HG03442 (cell line): ENCODE data around the gene RFX2.

Experiments used
- ATAC-seq: cut with Tn5 transposase; IDR thresholded peaks from one replicate; pipeline ENCODE4 v1.9.1; 2021; ENCODE audit warnings: mild to moderate bottlenecking, moderate library complexity; ENCODE audit not compliant: unreplicated experiment

RFX2 gene

DNA sequence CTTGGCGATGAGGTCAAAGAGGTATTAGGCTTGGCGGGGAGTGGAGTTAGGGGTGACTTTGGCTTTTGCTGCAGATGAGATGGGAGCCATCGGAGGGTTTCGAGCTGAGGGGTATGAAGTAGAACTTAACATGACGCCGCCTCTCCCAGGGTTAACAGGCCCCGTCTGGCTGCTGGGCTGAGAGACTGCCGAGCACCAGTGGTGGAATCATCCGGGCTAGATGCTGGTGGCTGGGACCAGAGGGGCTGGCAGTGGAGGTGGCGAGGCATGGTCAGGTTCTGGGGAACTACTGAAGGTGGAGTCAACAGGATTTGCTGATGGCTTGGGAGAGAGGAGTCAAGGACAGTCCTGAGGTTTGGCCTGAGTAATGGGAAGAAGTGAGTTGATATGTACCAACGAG, 4.9 kb downstream of the RFX2 start:
- no peak for ATAC-seq

DNA sequence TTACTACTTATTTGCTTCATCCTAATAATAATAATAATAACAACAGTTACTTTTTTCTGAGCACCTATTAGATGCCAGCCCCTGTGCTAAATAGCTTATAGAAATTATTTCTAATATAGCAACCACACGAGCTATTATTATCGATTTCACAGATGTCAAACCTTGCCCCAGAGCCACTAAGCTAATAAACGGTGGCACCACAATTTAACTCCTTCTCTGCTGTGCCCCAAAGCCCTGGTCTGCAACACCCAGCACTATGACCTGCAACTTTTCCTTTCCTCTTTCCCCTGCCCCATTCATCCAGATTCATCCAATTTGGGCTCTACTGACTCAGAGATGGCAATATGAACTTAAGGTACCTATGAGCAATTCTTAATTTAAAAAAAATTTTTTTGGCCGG, 6.4 kb downstream of the RFX2 start:
- ATAC-seq: no peak

DNA sequence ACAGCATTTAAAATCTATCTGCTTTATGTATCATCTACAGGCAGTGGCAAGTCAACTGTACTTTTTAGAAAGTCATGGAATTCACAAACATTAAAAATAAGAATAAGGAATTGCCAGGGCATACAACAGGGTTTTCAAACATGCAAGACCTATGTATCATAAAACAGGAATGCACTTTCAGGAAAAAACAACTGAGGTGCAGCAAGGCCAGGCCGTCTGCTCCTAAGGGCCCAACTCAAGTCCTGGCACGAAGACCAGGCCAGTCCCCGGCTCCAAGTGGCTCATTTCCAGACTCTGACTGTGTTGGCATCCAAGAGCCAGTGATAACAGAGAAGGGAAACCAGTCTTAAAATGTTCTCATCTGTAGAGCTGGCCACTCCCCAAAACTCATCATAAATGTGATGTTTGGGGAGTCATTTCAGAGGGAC, 7.1 kb downstream of the RFX2 start:
- no peak for ATAC-seq

DNA sequence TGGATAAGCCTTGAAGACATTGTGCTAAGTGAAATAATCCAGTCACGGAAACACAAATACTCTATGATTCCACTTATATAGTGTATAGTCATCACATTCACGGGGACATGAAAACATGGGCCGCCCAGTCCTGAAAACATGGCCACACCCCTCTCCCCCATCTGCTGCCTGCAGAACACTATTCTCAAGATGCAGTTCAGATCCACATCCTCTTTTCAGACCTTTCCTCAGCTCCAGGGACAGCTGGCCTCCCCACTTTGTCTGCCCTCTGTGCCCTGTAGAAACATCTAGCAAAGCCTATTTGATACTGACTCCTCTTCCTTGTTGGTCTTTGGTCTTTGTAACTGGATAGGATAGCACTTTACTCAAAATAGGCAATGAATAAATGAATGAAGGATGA, 8.3 kb downstream of the RFX2 start:
- no peak for ATAC-seq

DNA sequence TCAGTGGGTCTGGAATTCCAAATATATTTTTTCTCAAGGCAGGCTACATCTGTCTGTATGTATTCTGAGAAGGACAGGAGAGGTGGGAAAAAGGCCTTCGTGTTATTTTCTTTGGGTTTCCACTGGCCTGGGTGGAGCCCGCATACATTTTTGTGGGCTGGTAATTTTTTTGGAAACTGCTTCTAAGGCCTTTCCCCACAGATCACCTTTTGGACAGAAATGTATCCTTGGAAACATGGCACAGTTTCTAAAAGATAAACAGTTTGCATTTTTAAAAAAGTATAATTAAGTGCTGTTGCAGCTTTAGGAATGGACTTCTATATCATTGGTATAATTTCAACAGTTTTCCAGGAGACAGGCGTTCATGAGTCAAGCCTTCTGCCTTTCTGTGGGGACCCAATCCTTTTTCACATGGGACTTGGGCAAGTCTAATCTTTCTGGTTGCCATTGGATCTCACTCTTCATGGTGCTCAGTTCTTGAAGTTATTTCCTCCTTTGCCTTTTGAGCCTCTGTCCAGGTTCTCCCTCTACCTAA, 8.9 kb downstream of the RFX2 start:
- no peak for ATAC-seq

DNA sequence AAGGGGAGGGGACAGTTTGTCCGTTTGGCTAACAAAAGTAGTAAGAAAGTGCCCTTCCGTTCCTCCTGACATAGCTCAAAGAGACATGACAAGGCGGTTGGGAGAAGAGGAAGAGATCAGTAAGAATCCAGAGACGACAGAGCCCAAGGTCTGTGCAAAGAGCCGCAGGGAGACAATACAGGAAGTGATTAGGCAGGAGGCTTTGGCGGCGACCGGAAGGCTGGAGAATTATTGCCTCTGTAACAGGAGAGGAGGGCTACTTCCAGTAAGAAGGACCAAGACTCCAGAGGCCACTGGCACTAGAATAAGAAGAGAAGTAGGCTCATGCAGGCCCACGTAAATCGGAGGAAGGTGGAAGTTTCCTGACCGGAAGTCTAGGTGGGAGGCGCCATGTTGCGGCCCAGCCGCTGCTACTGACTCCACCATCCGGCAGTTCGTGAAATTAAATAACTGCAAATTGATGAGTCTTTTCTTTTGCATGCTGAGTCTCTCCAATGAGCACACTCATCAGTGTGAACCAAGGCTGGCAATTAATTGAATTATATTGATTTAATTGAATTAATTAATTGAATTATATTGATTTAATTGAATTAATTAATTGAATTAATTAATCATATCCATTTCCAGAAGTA, 9.9 kb downstream of the RFX2 start:
- no peak for ATAC-seq

DNA sequence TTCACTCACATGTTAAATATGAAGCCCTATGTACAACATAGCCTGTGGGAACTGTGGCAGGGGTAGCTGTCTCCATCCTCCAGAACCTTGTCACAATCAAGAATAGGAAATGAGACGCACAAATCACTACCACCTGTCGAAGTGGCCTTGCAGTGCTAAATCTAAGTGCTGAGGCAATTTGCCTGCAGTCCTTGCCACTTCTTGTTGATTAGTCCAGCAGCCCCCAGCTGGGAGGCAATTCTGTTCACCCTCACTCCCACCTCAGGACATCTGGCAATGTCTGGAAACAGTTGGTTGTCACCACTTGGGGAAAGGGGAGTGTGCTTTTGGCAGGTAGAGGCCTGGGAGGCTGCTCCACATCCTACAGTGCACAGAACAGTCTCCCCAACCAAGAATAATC, 10.7 kb downstream of the RFX2 start:
- no peak for ATAC-seq

DNA sequence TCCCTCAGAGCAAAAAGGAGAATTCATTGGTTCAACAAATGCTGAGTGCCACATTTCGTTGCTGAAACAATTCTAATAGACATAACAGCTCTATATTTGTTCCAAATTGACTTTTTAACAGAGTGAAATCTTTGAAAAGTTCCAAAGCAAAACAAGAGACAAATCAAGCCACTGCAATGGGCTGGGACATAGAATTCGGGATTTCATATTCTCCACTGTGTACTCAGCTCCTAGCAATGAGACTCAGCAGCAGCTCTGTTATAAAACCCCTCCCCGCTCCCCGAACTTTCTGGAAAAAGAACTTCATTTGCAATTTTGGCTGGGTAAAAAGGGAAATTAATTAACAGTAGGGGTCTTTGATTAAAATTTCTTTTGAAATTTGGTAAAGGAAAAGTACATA, 11.3 kb downstream of the RFX2 start:
- ATAC-seq: no peak

DNA sequence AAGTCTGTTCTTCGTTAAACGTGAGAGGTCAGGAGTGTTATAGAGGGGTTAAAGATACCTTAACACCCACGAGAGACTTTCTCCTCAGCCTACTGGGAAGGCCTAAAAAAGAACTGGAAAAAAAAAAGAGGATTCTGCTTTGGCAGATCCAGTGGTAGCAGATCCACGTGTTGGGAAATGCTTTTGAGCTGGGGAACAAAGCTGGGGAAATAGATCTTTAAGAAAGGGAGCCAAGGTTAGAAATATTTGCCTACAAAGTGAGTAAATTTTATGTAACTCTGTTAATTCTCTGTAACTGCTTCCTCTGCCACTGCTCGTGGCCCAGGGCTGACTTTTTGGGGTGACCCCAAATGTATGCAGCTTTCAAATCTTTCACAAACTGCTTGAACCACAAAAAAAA, 11.7 kb downstream of the RFX2 start:
- no peak for ATAC-seq

DNA sequence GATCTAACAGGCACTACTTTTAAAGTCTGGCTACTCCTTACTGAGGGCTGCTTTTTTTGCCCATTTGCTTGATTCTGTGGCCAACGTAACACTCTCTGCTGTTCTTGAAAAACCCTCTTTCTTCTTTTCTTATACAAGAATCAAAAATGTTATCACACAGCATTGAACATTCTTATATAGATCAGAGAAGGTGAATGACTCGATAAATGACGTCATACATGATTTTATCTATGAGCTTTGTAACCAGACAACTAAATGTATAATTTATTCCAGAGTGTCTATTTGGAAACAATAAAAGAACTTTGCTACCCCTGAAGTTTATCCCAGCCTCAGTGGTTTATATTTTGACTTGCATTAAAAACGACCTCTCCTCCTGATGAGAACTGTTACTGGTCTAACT, 12.4 kb downstream of the RFX2 start:
- no peak for ATAC-seq

DNA sequence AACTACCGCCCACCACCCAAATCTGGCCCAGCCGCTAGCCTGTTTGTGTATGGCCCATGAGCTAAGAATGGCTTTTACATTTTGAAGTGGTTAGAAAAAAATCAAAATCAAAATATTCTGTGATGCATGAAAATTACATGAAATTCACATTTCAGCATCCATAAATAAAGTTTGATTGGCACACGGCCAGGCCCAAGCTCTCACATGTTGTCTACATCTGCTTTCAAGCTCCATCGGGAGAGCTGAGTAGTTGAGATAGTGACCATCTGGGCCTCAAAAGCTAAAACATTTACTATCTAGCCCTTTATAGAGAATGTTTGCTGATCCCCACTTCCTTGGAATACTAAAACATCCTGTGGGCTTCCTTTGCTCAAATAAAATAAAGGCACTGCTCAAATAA, 14.5 kb downstream of the RFX2 start:
- no peak for ATAC-seq

DNA sequence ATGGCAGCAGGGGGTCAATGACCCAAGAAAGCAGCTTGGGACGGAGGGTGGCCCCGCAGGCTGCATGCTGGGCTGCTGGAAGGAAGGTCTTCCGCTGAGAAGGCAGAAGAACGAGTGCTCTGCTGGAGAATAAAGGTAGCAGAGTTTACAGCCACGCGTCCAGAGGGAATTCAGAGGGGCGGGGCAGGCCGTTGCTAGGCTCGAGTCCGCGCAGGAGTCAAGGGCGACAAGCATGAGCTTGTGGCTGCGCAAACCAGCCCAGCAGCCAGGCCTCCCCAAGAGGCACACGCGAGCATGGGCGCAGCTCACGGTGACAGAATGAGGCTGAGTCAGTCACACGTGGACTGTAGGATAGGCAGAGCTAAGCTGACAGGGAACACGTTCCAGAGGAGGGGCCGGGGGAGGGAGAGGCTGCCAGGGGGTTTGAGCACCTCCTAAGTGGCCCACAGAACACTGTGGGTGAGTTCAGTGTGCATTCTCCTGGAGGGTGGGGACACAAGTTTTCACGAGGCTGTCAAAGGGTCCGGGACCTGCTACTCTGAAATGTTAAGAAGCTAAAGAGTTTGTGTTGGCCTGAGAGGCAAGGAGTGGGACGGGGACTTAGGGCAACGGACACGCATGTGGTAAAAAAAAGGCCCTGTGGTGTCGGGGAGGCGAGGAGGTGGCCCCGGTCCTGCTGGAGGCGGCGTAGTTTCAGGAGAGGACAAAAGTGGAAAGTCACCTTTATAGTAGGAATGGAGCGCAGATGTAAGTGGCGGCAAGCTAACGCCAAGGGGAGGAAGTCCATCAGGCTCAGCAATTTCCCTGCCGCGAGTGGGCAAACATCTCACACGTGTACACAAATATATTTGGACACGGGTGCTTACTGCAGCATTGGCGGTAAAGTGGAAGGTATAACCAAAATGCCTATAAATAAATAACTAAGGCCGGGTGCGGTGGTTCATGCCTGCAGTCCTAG, 17.7 kb downstream of the RFX2 start:
- ATAC-seq: no peak

DNA sequence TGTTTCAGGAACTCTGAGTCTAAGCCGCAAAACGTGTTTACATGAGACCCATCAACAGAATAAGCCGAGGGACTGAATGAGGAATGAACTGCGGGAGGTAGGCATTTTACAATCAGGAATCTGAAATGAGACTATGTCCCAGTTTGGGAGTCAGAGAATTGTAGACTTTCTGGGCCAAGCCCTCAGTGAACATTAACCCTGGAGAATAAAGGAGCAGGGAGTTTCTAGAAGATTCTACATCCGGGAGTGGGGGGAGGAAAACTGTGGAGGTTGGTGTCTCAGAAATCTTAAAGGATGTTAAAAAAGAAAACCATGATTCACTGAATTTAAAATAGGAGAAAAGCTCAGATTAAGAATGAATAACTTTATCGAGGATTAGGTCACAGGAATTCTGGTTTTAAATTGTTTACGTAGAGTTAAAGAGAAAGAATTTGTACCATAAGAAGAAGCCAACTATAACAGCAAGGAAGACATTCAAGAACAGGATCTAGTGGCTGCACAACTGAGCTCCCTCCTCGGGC, 18.5 kb downstream of the RFX2 start:
- ATAC-seq: no peak

DNA sequence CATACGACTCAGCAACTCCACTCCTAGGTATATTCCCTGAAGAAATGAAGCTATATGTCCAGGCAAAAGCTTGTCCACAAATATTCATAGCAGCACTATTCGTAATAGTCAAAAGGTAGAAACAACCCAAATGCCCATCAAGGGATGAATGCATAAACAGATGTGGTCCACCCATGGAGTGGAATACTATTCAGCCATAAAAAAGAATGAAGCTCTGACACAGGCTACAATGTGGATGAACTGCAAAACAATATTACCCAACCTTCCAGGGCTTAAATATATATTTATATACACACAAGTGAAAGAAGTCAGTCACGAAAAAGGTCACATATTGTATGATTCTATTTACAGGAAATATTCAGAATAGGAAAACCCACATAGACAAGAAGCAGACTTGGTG, 19.7 kb downstream of the RFX2 start:
- ATAC-seq: no peak

DNA sequence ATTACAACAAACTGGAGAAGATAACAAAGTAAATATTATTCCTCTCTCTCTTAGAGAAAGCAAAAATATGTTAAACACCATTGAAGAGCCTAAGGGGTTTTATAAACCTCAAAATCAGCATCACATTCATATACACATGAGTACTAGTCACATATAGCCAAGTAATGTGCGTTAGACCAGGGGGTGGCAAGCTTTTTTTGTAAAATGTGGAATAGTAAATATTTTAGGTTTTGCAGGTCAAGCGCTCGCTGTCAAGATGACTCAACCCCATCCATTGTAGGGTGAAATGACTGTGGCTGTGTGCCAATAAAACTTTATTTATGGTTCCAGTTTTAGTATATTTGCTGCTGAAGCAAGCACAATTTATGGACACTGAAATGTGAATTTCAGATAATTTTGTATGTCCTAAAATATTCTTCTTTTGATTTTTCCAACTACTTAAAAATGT, 21.7 kb downstream of the RFX2 start:
- no peak for ATAC-seq

DNA sequence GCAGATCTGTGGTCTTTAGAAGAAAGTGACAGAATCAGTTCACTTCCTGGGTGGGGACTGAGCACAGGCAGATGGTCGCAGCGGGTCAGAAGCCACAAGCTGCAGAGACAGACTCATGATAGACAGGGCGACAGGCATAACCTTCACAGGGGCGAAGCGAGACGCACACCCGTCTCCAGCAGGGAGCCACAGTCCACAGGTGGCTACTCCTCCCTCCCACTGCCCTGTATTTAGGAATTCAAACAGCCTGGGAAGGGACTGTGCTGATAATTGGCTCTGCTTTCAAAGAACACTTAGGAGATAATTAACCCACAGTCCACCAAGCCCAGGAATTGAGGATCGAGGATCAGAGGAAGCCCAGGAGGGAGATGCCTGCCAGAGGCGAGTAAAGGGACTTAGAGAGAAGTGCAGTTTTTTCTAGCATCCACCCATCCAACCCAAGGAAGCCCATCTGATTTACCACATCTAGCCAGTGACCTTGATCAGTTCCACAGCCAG, 23.2 kb downstream of the RFX2 start:
- ATAC-seq: peak; percentile 36

DNA sequence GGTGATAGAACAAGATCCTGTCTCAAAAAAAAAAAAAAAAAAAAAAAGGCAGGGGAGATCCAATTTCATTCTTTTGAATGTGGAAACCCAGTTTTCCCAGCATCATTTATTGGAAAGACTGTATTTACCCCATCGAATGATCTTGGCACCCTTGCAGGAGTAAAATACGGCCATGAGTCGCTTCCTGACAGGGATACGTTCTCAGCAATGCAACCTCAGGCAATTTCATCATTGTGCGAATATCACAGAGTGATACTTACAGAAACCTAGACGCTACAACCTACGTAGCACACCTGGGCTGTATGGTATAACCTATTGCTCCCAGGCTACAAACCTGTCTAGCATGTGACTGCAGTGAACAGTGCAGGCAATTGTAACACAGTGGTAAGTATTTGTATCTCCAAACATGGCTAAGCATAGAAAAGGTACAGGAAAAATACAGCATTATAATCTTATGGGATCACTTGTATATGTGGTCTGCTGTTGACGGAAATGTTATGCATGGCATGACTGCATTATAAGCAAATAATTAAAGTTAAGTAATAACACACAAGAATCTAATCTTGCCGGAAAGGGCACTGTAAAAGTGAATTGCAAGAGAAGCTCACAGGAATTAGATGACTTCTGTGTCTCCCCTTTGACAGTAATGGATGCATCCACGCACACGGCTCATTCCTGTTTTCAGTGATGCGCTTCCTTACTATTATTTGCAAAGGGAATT, 24.1 kb downstream of the RFX2 start:
- no peak for ATAC-seq

DNA sequence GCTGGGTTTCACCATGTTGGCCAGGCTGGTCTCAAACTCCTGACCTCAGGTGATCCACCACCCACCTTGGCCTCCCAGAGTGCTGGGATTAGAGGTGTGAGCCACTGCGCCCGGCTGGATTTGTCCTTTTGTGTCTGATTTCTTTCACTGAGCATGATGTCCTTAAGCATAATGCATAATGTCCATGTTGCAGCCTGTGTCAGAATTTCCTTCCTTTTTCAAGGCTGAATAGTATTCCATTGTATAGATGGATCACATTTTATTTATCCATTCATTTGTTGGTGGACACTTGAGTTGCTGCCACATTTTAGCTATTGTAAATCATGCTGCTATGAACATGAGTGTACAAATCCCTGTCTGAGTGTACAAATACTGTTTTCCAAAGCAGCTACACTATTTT, 25.5 kb downstream of the RFX2 start:
- ATAC-seq: no peak

DNA sequence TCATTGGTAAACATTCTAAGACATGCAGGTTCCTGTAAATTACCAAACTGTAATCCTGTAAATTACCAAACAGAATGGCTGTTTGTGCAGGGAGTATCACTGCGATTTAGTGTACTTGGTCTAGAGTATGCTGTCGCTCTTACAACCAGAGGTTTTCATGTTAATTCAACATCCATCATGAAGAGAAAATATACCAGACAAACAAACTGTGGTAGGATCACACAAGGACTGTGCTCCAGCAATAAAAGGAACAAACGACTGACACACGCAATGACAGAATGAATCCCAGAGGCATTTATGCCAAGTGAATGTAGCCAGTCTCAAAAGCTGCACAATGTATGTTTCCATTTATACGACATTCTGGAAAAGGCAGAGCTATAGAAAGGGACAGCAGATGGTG, 31.2 kb downstream of the RFX2 start:
- ATAC-seq: no peak

DNA sequence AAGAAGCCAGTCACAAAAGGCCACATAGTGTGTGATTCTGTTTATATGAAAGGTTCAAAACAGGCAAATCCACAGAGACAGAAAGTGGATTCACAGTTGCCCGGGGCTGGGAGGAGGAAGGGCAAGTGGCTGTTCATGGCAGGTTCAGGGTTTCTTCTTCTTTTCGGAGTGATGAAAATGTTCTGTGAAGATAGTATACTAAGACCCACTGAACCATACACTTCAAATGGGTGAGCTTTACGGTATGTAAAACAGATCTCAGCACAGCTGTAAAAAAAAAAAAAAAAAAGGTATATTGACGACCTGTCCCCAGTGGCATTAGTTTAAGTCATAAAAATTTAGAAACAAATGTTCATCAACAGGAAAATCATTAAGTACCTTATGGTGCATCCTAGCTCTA, 32.2 kb downstream of the RFX2 start:
- no peak for ATAC-seq
